NCI-H146 treated with DMSO at 0.1 percent for 48 hours (cell line): ENCODE data around the gene C9orf72.
A peak's percentile ranks its signal among the peaks of the same experiment; 100 is the strongest.

ENCODE experiments used
- DNase-seq: peaks from one replicate; lab custom pipeline; 2025; ENCODE audit not compliant: unreplicated experiment; lab: John Stamatoyannopoulos, UW

Gene C9orf72

GRCh38 chr9:27582794-27583193, 9.5 kb upstream of the C9orf72 start:
- no peak for DNase-seq

DNA sequence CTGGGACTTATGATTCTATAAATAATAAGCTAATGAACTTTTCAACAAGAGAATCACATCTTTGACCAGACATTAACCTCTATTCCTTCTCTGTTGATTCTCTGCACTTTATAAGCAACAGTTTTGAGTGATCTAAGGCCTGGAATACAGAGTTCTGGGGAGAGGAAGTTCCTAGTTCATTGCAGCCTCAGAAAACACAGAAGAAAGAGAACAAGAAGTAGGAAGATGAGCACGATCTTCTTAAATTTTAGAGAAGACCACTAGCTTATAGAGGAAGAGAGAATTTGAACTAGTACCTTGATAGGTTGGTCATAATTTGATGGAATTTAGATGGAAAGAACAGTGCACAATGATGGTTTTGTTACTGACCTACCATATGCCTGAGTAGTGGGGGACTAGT, 8.5 kb upstream of the C9orf72 start:
- no peak for DNase-seq

- peak; percentile 99 for DNase-seq
These were observed 631 bp upstream of the C9orf72 start for GRCh38 chr9:27573634-27574590.

DNA sequence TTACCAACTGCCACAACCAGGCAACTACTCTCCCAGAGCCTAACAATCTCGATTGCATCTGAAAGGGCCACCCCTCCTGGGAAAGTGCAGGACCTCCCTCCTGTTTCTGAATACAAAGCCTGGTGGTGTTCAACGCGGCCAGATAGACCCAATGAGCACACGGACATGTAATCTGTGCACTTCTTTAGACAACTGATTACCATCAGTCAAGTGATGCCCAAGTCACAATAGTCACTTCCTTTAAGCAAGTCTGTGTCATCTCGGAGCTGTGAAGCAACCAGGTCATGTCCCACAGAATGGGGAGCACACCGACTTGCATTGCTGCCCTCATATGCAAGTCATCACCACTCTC, 739 bp downstream of the C9orf72 start:
- peak; percentile 30 for DNase-seq

- no peak for DNase-seq
These were observed 1.2 kb downstream of the C9orf72 start for GRCh38 chr9:27572061-27572460.

DNA sequence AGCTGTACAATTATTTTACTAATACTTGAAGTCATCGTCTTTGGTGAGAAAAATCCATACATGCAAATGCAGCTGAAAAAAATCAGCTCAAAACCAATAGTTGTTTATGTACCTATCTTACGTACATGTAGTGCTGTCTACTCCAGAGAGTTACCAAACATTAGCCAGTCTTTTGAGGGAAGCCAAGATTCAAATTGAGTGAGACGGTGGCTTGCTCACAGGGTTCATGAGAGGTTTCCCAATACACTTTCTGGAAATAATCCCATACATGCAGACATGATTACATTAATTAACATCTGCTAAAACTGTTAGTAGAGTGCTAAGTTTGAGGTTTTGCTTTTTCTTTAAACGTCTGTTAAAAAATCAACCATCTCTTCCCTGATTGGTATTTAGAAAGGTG, 2.3 kb downstream of the C9orf72 start:
- no peak for DNase-seq

DNA sequence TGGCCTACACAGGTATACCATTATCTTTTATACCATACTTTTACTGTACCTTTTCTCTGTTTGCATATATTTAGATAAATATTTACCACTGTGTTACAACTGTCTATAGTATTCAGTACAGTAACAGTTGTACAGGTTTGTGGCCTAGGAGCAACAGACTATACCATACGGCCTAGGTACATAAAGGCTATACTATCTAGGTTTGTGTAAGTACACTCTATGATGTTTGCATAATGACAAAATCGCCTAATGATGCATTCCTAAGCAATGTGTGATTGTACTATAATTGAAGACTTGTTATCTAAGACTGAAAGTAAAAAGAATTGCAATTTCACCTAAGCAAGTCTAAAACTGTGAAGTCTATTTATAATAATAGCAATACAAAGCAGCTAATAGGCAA, 3.9 kb downstream of the C9orf72 start:
- DNase-seq = no peak

DNA sequence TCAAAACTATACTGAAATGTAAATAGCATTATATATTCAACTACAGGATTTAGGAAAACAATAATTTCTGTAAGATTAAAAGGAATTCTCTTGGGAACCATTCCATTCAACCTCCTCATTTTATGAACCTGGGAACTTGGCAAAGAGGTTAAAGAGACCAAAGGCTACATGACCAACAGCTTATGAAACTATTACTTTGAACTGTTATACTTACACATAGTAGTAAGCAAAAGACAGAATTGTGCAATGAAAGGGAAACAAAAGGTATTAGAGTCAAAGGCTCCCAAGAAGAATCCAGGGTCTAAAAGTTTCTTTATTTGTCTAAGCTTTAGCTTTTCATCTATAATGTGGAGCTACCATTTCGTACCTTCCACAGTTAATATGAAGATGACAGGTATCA, 7.2 kb downstream of the C9orf72 start:
- DNase-seq = no peak

DNA sequence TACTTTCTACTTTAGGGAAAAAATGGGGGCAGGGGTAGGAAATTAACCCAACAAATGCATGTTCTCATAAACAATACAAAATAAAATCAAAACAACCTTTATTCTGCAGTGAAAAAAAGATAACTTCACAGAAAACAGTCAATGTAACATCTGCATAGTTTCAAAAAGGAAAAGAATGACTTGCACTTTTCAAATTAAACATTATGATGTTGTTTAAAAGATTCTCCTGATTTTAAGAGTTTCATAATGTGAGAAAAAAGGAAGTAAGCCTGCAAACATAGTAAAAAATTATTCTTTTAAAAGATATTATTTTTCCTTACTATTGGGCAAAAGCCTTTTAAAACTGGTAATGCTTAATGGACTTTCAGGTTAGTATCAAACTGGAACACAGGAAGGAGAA, 7.6 kb downstream of the C9orf72 start:
- no peak for DNase-seq

DNA sequence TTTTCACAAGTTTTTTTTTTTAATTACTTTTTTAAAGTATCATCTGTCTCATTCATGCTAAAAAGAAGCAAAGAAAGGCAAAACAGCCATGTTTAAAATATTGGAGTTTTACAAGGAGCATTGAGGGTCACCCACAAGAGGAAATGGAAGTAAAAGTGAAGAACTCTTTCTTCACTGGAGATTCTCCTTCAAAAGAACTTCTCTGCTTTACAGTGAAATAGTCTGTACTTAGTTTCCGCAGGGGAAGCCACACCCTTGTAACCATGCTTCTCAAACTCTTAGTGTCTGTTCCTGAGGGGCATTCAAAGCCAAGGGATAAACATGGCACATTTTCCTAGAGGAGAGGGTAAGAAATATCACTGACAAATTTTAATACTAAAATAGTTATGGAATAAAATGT, 8.6 kb downstream of the C9orf72 start:
- no peak for DNase-seq

DNA sequence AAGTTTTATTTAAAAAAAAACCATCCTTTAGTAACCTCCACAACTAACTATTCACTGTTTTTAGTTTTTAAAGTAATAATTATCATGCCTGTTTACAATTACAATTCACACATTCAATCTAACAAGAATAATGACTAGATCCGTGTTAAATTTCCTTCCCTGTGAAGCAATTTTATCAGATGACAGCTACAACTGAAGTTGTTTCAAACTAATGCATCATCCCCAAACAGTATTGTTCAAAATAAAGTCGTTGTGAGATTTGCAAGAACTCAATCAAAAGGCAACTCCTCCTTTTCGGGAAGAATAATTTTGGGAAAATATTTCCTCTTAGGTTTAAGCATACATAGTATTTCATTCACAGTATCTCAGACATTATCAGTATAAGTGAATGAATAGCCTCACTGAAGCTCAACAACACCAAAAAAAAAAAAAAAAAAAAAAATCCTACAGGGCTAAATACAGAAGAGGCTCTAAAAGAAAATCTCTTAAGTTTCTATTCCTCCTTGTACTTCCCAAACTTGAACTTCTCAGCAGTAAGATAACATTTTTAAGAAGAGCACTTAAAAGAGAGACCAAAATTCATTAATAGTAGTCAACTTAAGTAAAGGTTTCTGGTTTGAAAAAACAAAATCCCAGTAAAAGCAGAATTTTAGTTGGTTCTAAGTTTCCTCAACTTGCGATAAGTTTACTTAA, 9.4 kb downstream of the C9orf72 start:
- no peak for DNase-seq

- DNase-seq = no peak
These were observed 11.6 kb downstream of the C9orf72 start for GRCh38 chr9:27561685-27562084.

DNA sequence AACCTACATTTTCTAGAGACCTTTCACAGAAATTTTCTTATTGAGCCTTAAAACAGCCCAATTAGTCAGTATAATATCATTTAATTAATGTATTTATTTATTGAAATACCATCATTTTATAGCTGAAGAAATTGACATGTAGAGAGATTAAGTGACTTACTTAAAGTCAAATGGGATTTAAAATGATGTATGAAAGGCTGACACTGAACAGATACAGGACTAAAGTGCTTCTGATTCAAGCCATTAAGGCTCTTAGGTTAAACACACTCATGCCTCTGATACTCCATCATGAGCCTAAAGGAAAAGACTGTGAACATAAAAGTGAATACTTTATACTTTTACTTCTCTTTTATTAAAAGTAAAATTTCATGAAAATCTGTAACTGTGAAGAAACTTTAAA, 12.8 kb downstream of the C9orf72 start:
- DNase-seq = no peak

DNA sequence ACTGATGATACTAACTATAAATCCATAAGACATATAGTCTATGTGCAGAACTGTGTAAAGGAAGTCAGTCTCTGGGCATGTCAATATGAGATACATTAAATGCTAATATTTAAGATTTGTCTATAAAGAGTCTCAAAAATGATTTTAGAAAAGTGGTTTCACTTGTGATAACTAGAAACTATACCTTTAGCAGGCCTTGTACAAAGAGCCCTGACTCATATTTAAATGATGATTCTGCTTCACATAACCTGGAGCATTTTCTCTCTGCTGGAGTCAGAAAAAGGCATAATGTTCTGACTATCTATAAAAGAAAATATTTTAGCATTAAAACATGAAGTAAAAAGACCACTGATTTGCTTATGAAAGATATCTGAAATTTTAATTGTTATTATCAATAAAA, 15.0 kb downstream of the C9orf72 start:
- DNase-seq = no peak

- DNase-seq = no peak
These were observed 16.8 kb downstream of the C9orf72 start for GRCh38 chr9:27556470-27556869.

DNA sequence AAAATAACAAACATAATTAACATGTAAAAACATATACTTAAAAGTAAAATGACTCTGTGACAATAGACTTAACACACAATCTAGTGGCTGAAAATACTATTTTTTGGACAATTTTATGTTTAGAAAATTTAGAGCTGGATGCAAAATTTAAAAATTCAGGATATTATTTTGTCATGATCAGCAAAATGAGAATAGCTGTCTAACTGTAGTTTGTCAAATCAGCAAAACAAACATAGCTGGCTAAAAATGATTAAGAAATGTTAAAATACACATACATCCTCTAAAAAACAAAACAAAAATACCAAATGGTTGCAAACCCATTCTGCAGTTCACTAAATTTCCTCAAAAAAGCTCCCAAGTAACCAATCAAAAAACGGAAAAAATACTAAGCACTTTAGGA, 18.6 kb downstream of the C9orf72 start:
- DNase-seq = no peak

GRCh38 chr9:27549196-27549755, 24.0 kb downstream of the C9orf72 start:
- no peak for DNase-seq

DNA sequence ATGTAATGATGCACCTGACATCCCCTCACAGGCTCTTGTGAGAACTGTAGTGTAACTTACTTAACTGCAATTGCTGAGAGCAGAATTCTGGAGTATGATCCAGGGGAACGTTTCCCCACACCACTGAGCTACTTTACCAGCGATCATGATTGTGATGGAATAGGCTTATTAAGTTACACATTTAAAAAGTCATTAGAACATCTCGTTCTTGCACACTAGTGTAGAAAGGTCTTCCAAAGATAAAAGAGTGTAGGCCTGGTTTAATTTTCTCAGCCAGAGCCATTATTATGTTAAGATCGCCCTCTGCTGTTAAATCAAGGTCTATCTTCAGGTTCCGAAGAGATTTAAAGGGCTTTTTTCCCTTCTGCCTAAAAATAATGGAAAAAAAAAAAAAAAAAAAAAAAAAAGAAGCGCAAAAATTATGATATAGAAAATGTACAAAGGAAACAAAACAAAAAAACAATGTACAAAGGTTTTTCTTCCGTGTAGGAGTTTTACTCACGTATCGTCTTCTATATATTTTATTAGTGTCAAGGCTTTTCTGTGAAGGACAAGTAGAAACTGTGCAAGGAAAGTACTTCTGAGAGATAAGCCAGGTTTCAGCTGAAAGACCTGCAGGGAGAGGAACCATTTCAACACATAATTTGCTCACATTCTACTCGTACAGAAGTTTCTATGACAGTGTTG, 25.1 kb downstream of the C9orf72 start:
- no peak for DNase-seq

GRCh38 chr9:27545471-27545870, 27.8 kb downstream of the C9orf72 start:
- no peak for DNase-seq

DNA sequence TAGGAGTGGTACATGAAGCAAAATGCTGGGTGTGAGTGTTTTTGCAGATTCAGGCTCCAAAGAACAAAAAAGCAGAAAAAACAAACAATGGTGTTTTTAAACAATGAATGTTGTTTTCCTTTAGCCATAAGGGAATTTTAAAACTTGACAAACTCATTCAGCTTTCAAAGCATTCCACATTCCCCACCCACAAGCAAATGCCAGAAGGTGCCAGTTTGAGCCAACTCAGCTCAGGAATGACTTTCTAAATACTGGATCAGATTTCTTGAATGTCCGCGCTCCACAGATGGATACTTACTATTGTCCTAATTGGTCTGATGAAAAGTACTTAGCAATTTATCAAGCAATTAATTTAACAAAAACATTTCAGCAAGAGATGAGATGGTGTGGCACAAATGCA, 30.8 kb downstream of the C9orf72 start:
- no peak for DNase-seq

DNA sequence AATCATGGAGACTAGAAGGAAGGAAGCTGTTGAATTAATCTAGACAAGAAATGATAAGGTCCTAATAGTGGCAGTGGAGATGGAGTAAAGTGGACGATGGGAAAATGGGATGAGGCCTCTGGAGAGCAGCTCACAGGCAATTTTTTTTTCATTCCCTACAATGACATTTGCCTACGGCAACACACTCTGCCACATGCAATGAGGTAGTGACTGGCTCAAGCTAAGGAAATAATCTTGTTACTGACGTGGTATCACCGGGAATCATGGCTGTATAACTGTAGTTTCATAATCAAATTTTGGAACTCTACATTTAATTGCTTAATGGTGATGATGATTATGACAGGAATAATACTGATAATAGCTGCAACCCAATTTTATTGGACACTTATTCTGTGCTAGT, 31.5 kb downstream of the C9orf72 start:
- no peak for DNase-seq

GRCh38 chr9:27540502-27540901, 32.8 kb downstream of the C9orf72 start:
- no peak for DNase-seq
